Right atrium auricular region (tissue), 2 donors: ENCODE results near the gene HSPA1L. TPM values are rescaled to one million over a fixed set of nuclear protein-coding genes. Genes with fewer than 3 reads are reported as not detected.
"Not testable (repeated sequence)": the region's sequence is repeated elsewhere in the genome, so short reads cannot be mapped to it uniquely, and the experiment has no call there.

Experiments
- DNase-seq: peaks from one replicate; pipeline ENCODE4 v3.0.0-alpha.2; 2019; ENCODE audit warnings: low spot score
- H3K27ac ChIP-seq, 2 donors: fragments of 200-600 bp; sonication (generic); 1 replicate in 1 of 2; 2 replicates in 1 of 2; pipeline ENCODE4 v1.5.1; 2016 to 2019
- H3K27me3 ChIP-seq, 2 donors: fragments of 200-600 bp; sonication (generic); one replicate each; pipeline versions ENCODE4 v1.5.1 to v1.6.0; 2017 to 2019
- H3K36me3 ChIP-seq: fragments of 200-600 bp; sonication (generic); one replicate; pipeline ENCODE4 v1.5.1; 2016
- H3K4me1 ChIP-seq, 2 donors: fragments of 200-600 bp; sonication (generic); one replicate each; pipeline versions ENCODE4 v1.5.1 to v1.6.0; 2017 to 2019
- H3K4me3 ChIP-seq, 2 donors: fragments of 200-600 bp; sonication (generic); 1 replicate in 1 of 2; 2 replicates in 1 of 2; pipeline ENCODE4 v1.5.1; 2017 to 2019; ENCODE audit warnings: mild to moderate bottlenecking in 1 of 2, moderate library complexity in 1 of 2
- H3K9me3 ChIP-seq, 2 donors: fragments of 200-600 bp; sonication (generic); one replicate each; pipeline ENCODE4 v1.5.1; 2019
- total RNA-seq, 2 donors: library from RNA; depleted of rRNA; stranded (reverse); fragments of >200 nt; gene quantifications; one replicate each; pipeline ENCODE4 v1.1.0, GENCODE V29; 2016
- TF ChIP-seq, protein P1 (sequence below), 2 donors: fragments of 200-600 bp; sonication (generic); IDR thresholded peaks; one replicate each; pipeline ENCODE4 v1.5.1; 2019; ENCODE audit warnings: antibody characterized with exemption in 2 of 2

Gene HSPA1L
- total RNA-seq, 2 donors from 2014 or later: 1.1 to 1.6 TPM

DNA sequence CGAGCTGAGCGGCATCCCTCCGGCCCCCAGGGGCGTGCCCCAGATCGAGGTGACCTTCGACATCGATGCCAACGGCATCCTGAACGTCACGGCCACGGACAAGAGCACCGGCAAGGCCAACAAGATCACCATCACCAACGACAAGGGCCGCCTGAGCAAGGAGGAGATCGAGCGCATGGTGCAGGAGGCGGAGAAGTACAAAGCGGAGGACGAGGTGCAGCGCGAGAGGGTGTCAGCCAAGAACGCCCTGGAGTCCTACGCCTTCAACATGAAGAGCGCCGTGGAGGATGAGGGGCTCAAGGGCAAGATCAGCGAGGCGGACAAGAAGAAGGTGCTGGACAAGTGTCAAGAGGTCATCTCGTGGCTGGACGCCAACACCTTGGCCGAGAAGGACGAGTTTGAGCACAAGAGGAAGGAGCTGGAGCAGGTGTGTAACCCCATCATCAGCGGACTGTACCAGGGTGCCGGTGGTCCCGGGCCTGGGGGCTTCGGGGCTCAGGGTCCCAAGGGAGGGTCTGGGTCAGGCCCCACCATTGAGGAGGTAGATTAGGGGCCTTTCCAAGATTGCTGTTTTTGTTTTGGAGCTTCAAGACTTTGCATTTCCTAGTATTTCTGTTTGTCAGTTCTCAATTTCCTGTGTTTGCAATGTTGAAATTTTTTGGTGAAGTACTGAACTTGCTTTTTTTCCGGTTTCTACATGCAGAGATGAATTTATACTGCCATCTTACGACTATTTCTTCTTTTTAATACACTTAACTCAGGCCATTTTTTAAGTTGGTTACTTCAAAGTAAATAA lies 2.2 kb upstream of the HSPA1L start:
- peak overlapping the region; percentile 99 to 100 for H3K27ac ChIP-seq

DNA sequence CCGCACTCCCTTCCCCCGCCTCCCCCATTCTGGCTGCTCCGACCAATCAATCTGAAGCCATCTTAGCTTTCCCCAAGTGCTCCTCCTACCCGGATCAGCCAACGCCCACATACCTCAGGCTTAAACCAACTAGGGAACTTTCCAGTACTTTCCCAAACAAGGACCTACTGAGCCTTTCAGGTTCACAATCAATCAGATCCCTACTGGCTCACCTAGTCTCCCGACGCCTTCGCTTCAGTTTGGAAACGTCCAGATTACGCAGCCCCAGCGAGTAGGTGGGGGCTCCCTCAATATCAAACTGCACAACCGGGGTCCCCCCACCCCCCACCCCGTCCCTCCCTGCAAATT lies 432 bp downstream of the HSPA1L start:
- TF ChIP-seq, protein P1, sequence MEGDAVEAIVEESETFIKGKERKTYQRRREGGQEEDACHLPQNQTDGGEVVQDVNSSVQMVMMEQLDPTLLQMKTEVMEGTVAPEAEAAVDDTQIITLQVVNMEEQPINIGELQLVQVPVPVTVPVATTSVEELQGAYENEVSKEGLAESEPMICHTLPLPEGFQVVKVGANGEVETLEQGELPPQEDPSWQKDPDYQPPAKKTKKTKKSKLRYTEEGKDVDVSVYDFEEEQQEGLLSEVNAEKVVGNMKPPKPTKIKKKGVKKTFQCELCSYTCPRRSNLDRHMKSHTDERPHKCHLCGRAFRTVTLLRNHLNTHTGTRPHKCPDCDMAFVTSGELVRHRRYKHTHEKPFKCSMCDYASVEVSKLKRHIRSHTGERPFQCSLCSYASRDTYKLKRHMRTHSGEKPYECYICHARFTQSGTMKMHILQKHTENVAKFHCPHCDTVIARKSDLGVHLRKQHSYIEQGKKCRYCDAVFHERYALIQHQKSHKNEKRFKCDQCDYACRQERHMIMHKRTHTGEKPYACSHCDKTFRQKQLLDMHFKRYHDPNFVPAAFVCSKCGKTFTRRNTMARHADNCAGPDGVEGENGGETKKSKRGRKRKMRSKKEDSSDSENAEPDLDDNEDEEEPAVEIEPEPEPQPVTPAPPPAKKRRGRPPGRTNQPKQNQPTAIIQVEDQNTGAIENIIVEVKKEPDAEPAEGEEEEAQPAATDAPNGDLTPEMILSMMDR (IDR thresholded peaks at IDR 0.05): no peak
- Histone ChIP-seq H3K36me3 (no peaks in the 10 kb centered on the region), H3K9me3 (no peaks in the 10 kb centered on the region), H3K4me3 (peak overlapping the region; percentile 33 to 61), H3K27ac (peak overlapping the region; percentile 100), H3K4me1 (peaks cover 0 to 30% of the 10 kb centered on the region in 2 donors), H3K27me3 (no peaks in the 10 kb centered on the region)
- DNase-seq: peak; percentile 96

More for the DNA sequence above, 2.2 kb upstream of the HSPA1L start:
- peaks cover 0 to 47% of the 10 kb centered on the region in 2 donors for H3K4me1 ChIP-seq
- not testable (repeated sequence) for H3K36me3 ChIP-seq, DNase-seq, H3K9me3 ChIP-seq, H3K27me3 ChIP-seq
- TF ChIP-seq, protein P1 (IDR thresholded peaks at IDR 0.05): peak in 1 of 2 donors; percentile 28
- peak overlapping the region; percentile 58 to 61 for H3K4me3 ChIP-seq

DNA sequence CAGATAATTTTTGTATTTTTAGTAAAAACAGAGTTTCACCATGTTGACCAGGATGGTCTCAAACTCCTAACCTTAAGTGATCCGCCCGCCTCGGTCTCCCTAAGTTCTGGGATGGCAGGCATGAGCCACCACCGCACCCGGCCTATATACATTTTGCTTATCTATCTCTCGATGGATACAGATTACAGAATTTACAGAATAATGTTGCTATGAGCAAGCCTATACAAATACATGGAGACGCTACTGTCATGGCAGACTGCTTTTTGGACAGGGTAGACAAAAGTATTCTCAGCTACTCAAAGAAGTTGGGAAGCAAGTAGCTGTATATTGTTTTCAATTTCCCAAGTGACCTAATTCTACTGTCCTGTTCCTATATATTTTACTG lies 1.6 kb downstream of the HSPA1L start:
- no peaks in the 10 kb centered on the region for H3K36me3 ChIP-seq
- TF ChIP-seq, protein P1 (IDR thresholded peaks at IDR 0.05): no peak
- no peaks in the 10 kb centered on the region for H3K9me3 ChIP-seq
- DNase-seq: no peak
- H3K4me1 ChIP-seq: peaks cover 0 to 18% of the 10 kb centered on the region in 2 donors
- peak overlapping the region in 1 of 2 donors; percentile 29 for H3K4me3 ChIP-seq
- no peaks in the 10 kb centered on the region for H3K27me3 ChIP-seq
- peak overlapping the region; percentile 100 for H3K27ac ChIP-seq

DNA sequence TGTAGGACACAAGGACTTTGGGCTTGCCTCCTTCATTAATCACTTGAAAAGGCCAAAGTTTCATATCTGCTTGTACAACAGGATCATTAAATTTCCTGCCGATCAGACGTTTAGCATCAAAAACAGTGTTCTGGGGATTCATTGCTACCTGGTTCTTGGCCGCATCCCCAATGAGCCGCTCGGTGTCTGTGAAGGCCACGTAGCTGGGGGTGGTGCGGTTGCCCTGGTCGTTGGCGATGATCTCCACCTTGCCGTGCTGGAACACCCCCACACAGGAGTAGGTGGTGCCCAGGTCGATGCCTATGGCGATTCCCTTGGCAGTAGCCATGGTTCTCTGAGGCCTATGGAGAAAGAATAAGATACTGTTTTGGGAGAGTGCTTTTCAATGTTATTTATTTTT lies 3.4 kb downstream of the HSPA1L start:
- peaks cover 0 to 16% of the 10 kb centered on the region in 2 donors for H3K4me1 ChIP-seq
- no peak for DNase-seq
- no peaks in the 10 kb centered on the region for H3K9me3 ChIP-seq
- H3K27ac ChIP-seq: no peak overlapping the region
- TF ChIP-seq, protein P1 (IDR thresholded peaks at IDR 0.05): no peak
- no peaks in the 10 kb centered on the region for H3K36me3 ChIP-seq
- no peak overlapping the region for H3K4me3 ChIP-seq
- no peaks in the 10 kb centered on the region for H3K27me3 ChIP-seq

DNA sequence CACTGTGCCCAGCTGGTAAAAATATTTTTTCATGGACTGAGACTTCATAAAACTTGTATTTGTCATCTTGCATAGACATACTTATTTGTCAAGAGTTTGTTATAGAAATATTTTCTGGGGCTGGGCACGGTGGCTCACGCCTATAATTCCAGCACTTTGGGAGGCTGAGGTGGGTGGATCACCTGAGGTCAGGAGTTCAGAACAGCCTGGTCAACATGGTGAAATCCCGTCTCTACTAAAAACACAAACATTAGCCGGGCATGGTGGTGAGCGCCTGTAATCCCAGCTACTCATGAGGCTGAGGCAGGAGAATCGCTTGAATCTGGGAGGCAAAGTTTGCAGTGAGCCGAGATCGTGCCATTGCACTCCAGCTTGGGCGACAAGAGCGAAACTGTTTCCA lies 6.5 kb downstream of the HSPA1L start:
- H3K27me3 ChIP-seq, H3K36me3 ChIP-seq, DNase-seq, H3K27ac ChIP-seq, H3K9me3 ChIP-seq, H3K4me3 ChIP-seq: not testable (repeated sequence)
- peaks cover 0 to 21% of the 10 kb centered on the region in 2 donors for H3K4me1 ChIP-seq

DNA sequence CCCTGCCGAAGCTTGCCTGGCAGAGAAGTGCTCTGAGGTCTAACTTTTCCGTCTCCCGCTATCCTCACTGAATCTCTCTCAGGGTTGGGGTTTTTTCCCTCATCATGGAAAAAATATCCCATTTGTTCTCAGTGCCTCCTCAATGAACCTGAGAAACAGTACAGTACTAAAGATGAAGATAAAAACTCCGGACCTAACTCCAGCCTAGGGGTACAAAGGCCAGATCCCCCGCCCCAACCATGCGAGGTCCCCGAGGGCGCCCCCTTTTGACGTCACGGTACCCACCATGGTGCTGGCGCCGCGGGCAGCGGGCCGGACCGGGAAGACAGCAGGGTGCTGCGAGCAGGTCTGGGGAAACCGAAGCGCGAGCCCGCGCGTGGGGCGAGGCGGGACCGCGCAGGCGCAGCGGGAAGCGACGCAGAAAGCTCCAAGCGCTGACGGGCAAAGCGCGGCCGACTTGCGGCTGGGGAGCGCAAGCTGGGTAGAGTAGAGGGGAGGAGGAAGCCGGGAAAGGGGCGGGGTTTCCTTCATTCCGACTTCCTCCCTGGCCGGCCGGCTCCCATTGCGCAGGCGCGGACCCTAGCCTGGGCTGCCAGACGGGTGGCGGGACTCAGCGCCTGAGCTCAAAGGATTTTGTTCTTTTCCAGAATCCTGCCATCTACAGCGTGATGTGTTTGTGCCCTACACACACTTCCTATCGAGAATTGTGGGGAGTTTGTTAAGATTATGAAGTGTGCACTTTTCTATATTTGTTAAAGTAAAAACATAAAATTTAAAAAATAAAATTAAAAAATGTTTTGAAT lies 8.4 kb downstream of the HSPA1L start, which contains the start of gene LSM2:
Gene LSM2 (minus strand): TSS at position 497 of the 803 bp plus-strand sequence. CDS start 209 bp downstream, at position 288.
- H3K27me3 ChIP-seq: no peaks in the 10 kb centered on the region
- peaks cover 8% of the 10 kb centered on the region for H3K36me3 ChIP-seq
- DNase-seq: peak; percentile 98
- peaks cover 0 to 17% of the 10 kb centered on the region in 2 donors for H3K4me1 ChIP-seq
- TF ChIP-seq, protein P1 (IDR thresholded peaks at IDR 0.05): peak in 1 of 2 donors; percentile 47
- peak within 1 kb of the TSS; percentile 90 to 93 for H3K27ac ChIP-seq
- peak within 1 kb of the TSS; percentile 46 to 62 for H3K4me3 ChIP-seq
- no peaks in the 10 kb centered on the region for H3K9me3 ChIP-seq
